Measurements from ENCODE around the gene IL21R.
"Not testable (repeated sequence)": the region's sequence is repeated elsewhere in the genome, so short reads cannot be mapped to it uniquely, and the experiment has no call there.

IL21R gene

DNA sequence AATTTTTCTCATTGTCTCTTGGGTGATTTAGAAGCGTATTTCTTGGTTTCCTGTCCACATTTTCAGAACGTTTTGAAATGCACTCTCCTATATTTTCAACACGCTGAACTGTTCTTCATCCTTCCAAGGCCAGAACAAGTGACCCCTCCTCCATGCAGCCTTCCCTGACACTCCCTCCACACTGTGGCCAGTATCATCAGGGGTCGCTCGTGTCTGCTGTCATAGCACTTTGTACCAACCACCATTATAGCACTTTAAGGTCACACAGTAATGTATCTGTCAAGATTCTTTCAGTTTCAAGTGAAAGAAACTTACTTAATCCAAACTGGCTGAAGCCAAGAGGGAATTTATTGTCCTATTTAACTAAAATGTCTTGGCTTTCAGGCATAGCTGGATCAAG is 17.5 kb upstream of the IL21R start:
- H3K27me3 ChIP-seq (ENCODE audit: control insufficient read depth in 5 of 5, insufficient read depth in 4 of 5, low read length in 5 of 5) = peaks cover 0 to 4% (median 0%) of the 10 kb centered on the region in 5 donors
- no peak overlapping the region for H3K9ac ChIP-seq (ENCODE audit: low read length in 5 of 5)
- H3K4me3 ChIP-seq (ENCODE audit: low read depth in 1 of 5, low read length in 5 of 5) = peak overlapping the region in 1 of 5 donors; percentile 30
- H3K4me1 ChIP-seq (ENCODE audit: control insufficient read depth in 5 of 5, insufficient read depth in 5 of 5, low read length in 5 of 5) = peaks cover 0 to 3% (median 0%) of the 10 kb centered on the region in 5 donors
- H3K9me3 ChIP-seq (ENCODE audit: control insufficient read depth in 5 of 5, low read length in 5 of 5) = peaks cover 0 to 35% (median 15%) of the 10 kb centered on the region in 5 donors
- no peaks in the 10 kb centered on the region for H3K36me3 ChIP-seq (ENCODE audit: control insufficient read depth in 5 of 5, insufficient read depth in 5 of 5, low read length in 5 of 5)
- H3K27ac ChIP-seq (ENCODE audit: low read depth, low read length) = no peak overlapping the region

DNA sequence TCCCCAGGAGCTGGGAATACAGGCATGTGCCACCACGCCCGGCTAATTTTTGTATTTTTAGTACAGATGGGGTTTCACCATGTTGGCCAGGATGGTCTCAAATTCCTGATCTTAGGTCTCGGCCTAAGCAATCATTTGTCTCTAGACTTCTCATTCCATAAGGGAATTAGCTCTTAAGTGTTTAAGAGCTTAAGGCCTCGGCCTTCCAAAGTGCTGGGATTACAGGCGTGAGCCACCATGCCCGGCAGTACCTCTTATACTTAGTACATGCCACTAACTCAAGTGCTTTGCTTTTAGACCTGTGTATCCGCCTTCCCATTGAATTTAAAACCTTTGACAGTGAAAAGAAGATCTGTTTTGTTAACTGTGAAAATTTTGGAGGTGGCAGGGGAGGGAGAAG is 16.6 kb upstream of the IL21R start:
- peaks cover 0 to 4% (median 0%) of the 10 kb centered on the region in 5 donors for H3K27me3 ChIP-seq (ENCODE audit: control insufficient read depth in 5 of 5, insufficient read depth in 4 of 5, low read length in 5 of 5)
- H3K36me3 ChIP-seq (ENCODE audit: control insufficient read depth in 5 of 5, insufficient read depth in 5 of 5, low read length in 5 of 5) = no peaks in the 10 kb centered on the region
- H3K9me3 ChIP-seq (ENCODE audit: control insufficient read depth in 5 of 5, low read length in 5 of 5) = peaks cover 0 to 35% (median 15%) of the 10 kb centered on the region in 5 donors
- H3K4me1 ChIP-seq (ENCODE audit: control insufficient read depth in 5 of 5, insufficient read depth in 5 of 5, low read length in 5 of 5) = peaks cover 0 to 3% (median 0%) of the 10 kb centered on the region in 5 donors
- H3K9ac ChIP-seq (ENCODE audit: low read length in 5 of 5) = no peak overlapping the region
- no peak overlapping the region for H3K4me3 ChIP-seq (ENCODE audit: low read depth in 1 of 5, low read length in 5 of 5)
- no peak overlapping the region for H3K27ac ChIP-seq (ENCODE audit: low read depth, low read length)

DNA sequence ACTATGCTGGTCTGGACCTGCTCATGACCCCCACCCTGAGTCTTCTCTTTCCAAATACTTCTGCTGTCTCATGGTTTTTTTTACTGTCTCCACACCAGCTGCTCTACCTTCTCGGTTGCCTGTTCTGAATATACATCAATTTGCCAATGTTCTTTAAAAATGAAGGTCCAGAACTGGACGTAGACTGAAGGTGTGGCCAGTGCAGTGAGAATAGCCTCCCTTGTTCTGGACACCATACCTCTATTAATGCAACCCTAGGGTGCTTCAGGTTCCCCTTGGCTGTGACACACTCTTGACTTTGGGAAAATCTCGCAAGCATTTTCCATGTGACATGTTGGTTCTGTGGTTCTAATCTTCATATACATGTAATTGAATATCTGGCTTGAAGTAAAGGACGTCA is 15.3 kb upstream of the IL21R start:
- Histone ChIP-seq H3K9me3 (ENCODE audit: control insufficient read depth in 5 of 5, low read length in 5 of 5) (peaks cover 0 to 29% (median 15%) of the 10 kb centered on the region in 5 donors), H3K9ac (ENCODE audit: low read length in 5 of 5) (no peak overlapping the region), H3K27me3 (ENCODE audit: control insufficient read depth in 5 of 5, insufficient read depth in 4 of 5, low read length in 5 of 5) (peaks cover 0 to 4% (median 0%) of the 10 kb centered on the region in 5 donors), H3K27ac (ENCODE audit: low read depth, low read length) (no peak overlapping the region), H3K4me3 (ENCODE audit: low read depth in 1 of 5, low read length in 5 of 5) (no peak overlapping the region), H3K36me3 (ENCODE audit: control insufficient read depth in 5 of 5, insufficient read depth in 5 of 5, low read length in 5 of 5) (no peaks in the 10 kb centered on the region), H3K4me1 (ENCODE audit: control insufficient read depth in 5 of 5, insufficient read depth in 5 of 5, low read length in 5 of 5) (peaks cover 0 to 3% (median 0%) of the 10 kb centered on the region in 5 donors)

DNA sequence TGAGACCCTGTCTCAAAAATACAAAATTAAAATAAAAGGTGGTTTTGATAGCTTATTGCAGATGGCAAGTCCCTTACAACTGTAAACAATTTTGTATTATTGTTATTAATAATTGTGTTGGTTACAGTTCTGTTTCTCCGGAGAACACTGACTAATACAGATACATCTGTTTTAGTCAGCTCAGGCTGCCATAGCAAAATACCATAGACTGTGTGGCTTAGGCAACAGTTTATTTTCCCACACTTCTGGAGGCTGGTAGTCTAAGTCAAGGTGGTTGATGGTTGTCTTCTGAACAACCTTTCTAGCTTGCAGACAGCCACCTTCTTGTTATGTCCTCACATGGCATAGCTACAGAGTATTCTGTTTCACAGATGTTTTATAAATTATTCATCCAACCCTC is 14.2 kb upstream of the IL21R start:
- no peaks in the 10 kb centered on the region for H3K36me3 ChIP-seq (ENCODE audit: control insufficient read depth in 5 of 5, insufficient read depth in 5 of 5, low read length in 5 of 5)
- peaks cover 0 to 4% (median 0%) of the 10 kb centered on the region in 5 donors for H3K27me3 ChIP-seq (ENCODE audit: control insufficient read depth in 5 of 5, insufficient read depth in 4 of 5, low read length in 5 of 5)
- peaks cover 0 to 29% (median 19%) of the 10 kb centered on the region in 5 donors for H3K9me3 ChIP-seq (ENCODE audit: control insufficient read depth in 5 of 5, low read length in 5 of 5)
- H3K9ac ChIP-seq (ENCODE audit: low read length in 5 of 5) = no peak overlapping the region
- H3K4me3 ChIP-seq (ENCODE audit: low read depth in 1 of 5, low read length in 5 of 5) = no peak overlapping the region
- no peak overlapping the region for H3K27ac ChIP-seq (ENCODE audit: low read depth, low read length)
- peaks cover 0 to 3% (median 0%) of the 10 kb centered on the region in 5 donors for H3K4me1 ChIP-seq (ENCODE audit: control insufficient read depth in 5 of 5, insufficient read depth in 5 of 5, low read length in 5 of 5)

DNA sequence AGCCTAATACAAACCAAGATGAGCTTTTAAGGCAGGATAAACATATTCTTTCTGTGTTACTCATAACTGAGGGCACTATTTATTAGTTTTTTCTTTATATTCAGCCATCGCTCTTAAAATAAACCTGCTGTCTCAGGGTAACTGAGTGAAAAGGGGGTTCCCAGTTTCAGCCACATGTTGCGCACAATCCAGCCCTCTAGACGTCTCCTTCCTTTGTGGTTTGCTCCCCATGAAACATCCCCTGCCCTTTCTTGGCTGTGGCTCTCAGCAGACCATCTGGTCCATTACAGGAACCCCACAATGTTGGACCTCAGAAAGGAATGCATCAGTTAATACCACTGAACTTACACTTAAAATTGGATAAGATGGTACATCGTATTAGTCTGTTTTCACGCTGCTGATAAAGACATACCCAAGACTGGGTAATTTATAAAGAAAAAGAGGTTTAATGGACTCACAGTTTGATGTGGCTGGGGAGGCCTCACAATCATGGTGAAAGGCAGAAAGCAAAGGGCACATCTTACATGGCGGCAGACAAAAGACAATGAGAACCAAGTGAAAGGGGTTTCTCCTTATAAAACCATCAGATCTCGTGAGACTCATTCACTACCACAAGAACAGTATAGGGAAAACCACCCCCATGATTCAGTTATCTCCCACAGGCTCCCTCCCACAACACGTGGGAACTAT is 12.6 kb upstream of the IL21R start:
- Histone ChIP-seq H3K4me1 (ENCODE audit: control insufficient read depth in 5 of 5, insufficient read depth in 5 of 5, low read length in 5 of 5) (no peaks in the 10 kb centered on the region), H3K4me3 (ENCODE audit: low read depth in 1 of 5, low read length in 5 of 5) (no peak overlapping the region), H3K27me3 (ENCODE audit: control insufficient read depth in 5 of 5, insufficient read depth in 4 of 5, low read length in 5 of 5) (peaks cover 0 to 3% (median 0%) of the 10 kb centered on the region in 5 donors), H3K9ac (ENCODE audit: low read length in 5 of 5) (no peak overlapping the region), H3K36me3 (ENCODE audit: control insufficient read depth in 5 of 5, insufficient read depth in 5 of 5, low read length in 5 of 5) (no peaks in the 10 kb centered on the region), H3K27ac (ENCODE audit: low read depth, low read length) (no peak overlapping the region), H3K9me3 (ENCODE audit: control insufficient read depth in 5 of 5, low read length in 5 of 5) (peaks cover 0 to 26% (median 12%) of the 10 kb centered on the region in 5 donors)

DNA sequence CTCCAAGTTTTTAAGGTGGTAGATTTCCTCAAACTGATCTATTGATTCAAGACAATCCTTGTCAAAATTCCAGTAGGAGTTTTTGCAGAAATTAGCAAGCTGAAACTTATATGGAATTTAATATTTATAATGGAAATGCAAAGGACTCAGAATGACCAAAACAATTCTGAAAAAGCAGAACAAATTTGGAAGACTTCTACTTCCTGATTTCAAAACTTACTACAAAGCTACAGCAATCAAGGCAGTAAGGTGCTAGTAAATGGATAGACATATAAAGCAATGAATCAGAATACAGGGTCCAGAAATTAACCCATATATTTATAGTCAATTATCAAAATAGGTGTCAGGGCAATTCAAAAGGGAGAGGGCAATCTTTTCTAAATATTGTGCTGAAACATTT is 11.8 kb upstream of the IL21R start:
- Histone ChIP-seq H3K4me3 (ENCODE audit: low read depth in 1 of 5, low read length in 5 of 5) (no peak overlapping the region), H3K9me3 (ENCODE audit: control insufficient read depth in 5 of 5, low read length in 5 of 5) (peaks cover 0 to 25% (median 6%) of the 10 kb centered on the region in 5 donors)

DNA sequence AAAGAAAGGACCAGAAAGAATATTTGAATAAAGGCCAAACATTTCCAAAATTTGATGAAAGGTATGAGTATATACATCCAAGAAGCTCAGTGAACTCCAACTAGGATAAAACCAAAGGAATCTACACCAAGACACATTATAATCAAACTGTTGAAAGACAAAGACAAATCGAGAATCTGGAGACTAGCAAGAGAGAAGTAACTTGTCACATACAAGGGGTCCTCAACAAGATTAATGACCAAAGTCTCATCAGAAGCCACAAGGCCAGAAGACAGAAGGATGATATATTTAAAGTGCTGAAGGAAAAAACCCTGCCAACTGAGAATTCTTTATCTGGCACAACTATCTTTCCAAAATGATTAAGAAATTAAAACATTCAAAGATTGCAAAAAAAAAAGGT is 9.3 kb upstream of the IL21R start:
- H3K27ac ChIP-seq (ENCODE audit: low read depth, low read length) = no peak overlapping the region
- peaks cover 0 to 19% (median 3%) of the 10 kb centered on the region in 5 donors for H3K9me3 ChIP-seq (ENCODE audit: control insufficient read depth in 5 of 5, low read length in 5 of 5)
- no peaks in the 10 kb centered on the region for H3K27me3 ChIP-seq (ENCODE audit: control insufficient read depth in 5 of 5, insufficient read depth in 4 of 5, low read length in 5 of 5)
- no peak overlapping the region for H3K9ac ChIP-seq (ENCODE audit: low read length in 5 of 5)
- no peak overlapping the region for H3K4me3 ChIP-seq (ENCODE audit: low read depth in 1 of 5, low read length in 5 of 5)
- H3K36me3 ChIP-seq (ENCODE audit: control insufficient read depth in 5 of 5, insufficient read depth in 5 of 5, low read length in 5 of 5) = no peaks in the 10 kb centered on the region
- H3K4me1 ChIP-seq (ENCODE audit: control insufficient read depth in 5 of 5, insufficient read depth in 5 of 5, low read length in 5 of 5) = no peaks in the 10 kb centered on the region

More for the DNA sequence above, 11.8 kb upstream of the IL21R start:
- Histone ChIP-seq H3K4me1 (ENCODE audit: control insufficient read depth in 5 of 5, insufficient read depth in 5 of 5, low read length in 5 of 5) (no peaks in the 10 kb centered on the region), H3K27me3 (ENCODE audit: control insufficient read depth in 5 of 5, insufficient read depth in 4 of 5, low read length in 5 of 5) (peaks cover 0 to 3% (median 0%) of the 10 kb centered on the region in 5 donors), H3K9ac (ENCODE audit: low read length in 5 of 5) (no peak overlapping the region), H3K27ac (ENCODE audit: low read depth, low read length) (no peak overlapping the region), H3K36me3 (ENCODE audit: control insufficient read depth in 5 of 5, insufficient read depth in 5 of 5, low read length in 5 of 5) (no peaks in the 10 kb centered on the region)

DNA sequence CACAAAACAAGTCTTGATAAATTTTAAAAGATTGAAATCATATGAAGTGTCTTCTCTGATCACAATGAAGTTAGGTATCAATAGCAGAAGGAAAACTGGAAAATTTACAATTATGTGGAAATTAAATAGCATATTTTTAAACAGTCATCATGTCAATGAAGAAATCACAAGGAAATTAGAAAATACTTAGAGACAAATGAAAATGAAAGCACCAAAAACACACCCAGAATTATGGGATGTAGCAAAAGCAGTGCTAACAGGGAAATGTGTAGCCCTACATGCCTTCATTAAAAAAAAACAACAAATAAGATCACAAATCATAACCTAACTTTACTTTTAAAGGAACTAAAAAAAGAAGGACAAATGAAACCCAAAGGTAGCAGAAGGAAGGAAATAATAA is 7.5 kb upstream of the IL21R start:
- Histone ChIP-seq H3K4me3 (ENCODE audit: low read depth in 1 of 5, low read length in 5 of 5) (no peak overlapping the region), H3K36me3 (ENCODE audit: control insufficient read depth in 5 of 5, insufficient read depth in 5 of 5, low read length in 5 of 5) (no peaks in the 10 kb centered on the region), H3K9me3 (ENCODE audit: control insufficient read depth in 5 of 5, low read length in 5 of 5) (peaks cover 0 to 19% (median 3%) of the 10 kb centered on the region in 5 donors), H3K27me3 (ENCODE audit: control insufficient read depth in 5 of 5, insufficient read depth in 4 of 5, low read length in 5 of 5) (no peaks in the 10 kb centered on the region), H3K27ac (ENCODE audit: low read depth, low read length) (no peak overlapping the region), H3K9ac (ENCODE audit: low read length in 5 of 5) (no peak overlapping the region), H3K4me1 (ENCODE audit: control insufficient read depth in 5 of 5, insufficient read depth in 5 of 5, low read length in 5 of 5) (peaks cover 0 to 9% (median 2%) of the 10 kb centered on the region in 5 donors)

DNA sequence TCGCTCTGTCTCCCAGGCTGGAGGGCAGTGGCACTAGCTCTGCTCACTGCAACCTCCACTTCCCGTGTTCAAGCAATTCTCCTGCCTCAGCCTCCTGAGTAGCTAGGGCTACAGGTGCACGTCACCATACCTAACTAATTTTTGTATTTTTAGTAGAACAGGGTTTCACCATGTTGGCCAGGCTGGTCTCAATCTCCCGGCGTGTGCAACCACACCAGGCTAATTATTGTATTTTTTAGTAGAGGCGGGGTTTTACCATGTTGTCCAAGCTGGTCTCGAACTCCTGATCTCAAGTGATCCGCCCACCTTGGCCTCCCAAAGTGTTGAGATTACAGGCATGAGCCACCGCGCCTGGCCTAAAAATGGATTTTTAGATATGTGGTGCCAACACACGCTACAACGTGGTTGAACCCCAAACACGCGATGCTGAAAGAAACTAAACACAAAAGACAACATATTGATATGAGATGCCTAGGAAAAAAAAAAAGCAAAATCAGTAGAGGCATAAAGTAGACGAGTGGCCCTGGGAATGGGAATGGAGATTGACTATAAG is 3.6 kb upstream of the IL21R start:
- H3K36me3 ChIP-seq (ENCODE audit: control insufficient read depth in 5 of 5, insufficient read depth in 5 of 5, low read length in 5 of 5); H3K9me3 ChIP-seq (ENCODE audit: control insufficient read depth in 5 of 5, low read length in 5 of 5); H3K4me3 ChIP-seq (ENCODE audit: low read depth in 1 of 5, low read length in 5 of 5); H3K27ac ChIP-seq (ENCODE audit: low read depth, low read length); H3K9ac ChIP-seq (ENCODE audit: low read length in 5 of 5): not testable (repeated sequence)
- H3K4me1 ChIP-seq (ENCODE audit: control insufficient read depth in 5 of 5, insufficient read depth in 5 of 5, low read length in 5 of 5) = peaks cover 0 to 33% (median 20%) of the 10 kb centered on the region in 5 donors
- H3K27me3 ChIP-seq (ENCODE audit: control insufficient read depth in 5 of 5, insufficient read depth in 4 of 5, low read length in 5 of 5) = peaks cover 0 to 10% (median 4%) of the 10 kb centered on the region in 5 donors

Data from subcutaneous abdominal adipose tissue (tissue), 5 donors.